Endothelial cell of umbilical vein (primary cell): Measurements from ENCODE around the gene TAS2R1. TPM values are rescaled to one million over a fixed set of nuclear protein-coding genes. Genes with fewer than 3 reads are reported as not detected.

Experiments used
- BruUV-seq: library from RNA; stranded (reverse); fragments of 400-500 nt; replicated peaks from 2 replicates; lab custom pipeline; 2021; lab: Mats Ljungman, UMichigan
- CTCF ChIA-PET: fragments of 300-600, 350-600 bp; sonication (Branson Sonifier 250); formaldehyde crosslinking; loops from one replicate; lab custom pipeline; 2021; ENCODE audit warnings: antibody characterized with exemption, inconsistent platforms; lab: Charles Lee
- POLR2A ChIA-PET: fragments of 300-600, 350-600 bp; sonication (Branson Sonifier 250); formaldehyde crosslinking; loops from one replicate; lab custom pipeline; 2021; ENCODE audit warnings: antibody characterized with exemption, inconsistent platforms; lab: Charles Lee
- DNase-seq: peaks from one replicate; pipeline ENCODE4 v3.0.0-alpha.2; 2011; ENCODE audit warnings: low read depth, low spot score
- FAIRE-seq: peaks from 2 replicates; lab custom pipeline; 2011; peaks lifted over from hg19 to GRCh38; lab: Jason Lieb, UNC
- H2AFZ ChIP-seq: 2 replicates; pipeline ENCODE4 v1.6.0; 2012; ENCODE audit warnings: low read depth, low read length, control low read depth, inconsistent platforms
- H3K27ac ChIP-seq: 2 replicates; pipeline ENCODE4 v1.5.1; 2011; ENCODE audit warnings: low read depth, mild to moderate bottlenecking, control low read depth, low read length, moderate library complexity; ENCODE audit not compliant: insufficient read depth
- H3K27me3 ChIP-seq, 2 experiments: 2 replicates each; pipeline versions ENCODE4 v1.6.0 to v1.6.1; 2011; ENCODE audit warnings: low read length in 2 of 2, mixed read lengths in 1 of 2; ENCODE audit not compliant: control insufficient read depth in 2 of 2, insufficient read depth in 2 of 2
- H3K36me3 ChIP-seq, 2 experiments: 2 replicates in 1 of 2; 3 replicates in 1 of 2; pipeline ENCODE4 v1.5.1; 2011; ENCODE audit warnings: low read length in 2 of 2, mild to moderate bottlenecking in 1 of 2, moderate library complexity in 1 of 2; ENCODE audit not compliant: control insufficient read depth in 2 of 2, insufficient read depth in 2 of 2; ENCODE audit errors: extremely low read depth in 1 of 2
- H3K4me1 ChIP-seq: 3 replicates; pipeline ENCODE4 v1.5.1; 2011; ENCODE audit warnings: mild to moderate bottlenecking, low read length; ENCODE audit not compliant: control insufficient read depth, insufficient read depth; ENCODE audit errors: extremely low read depth
- H3K4me2 ChIP-seq: 2 replicates; pipeline ENCODE4 v1.6.1; 2011; ENCODE audit warnings: low read length, control low read depth, mixed read lengths; ENCODE audit not compliant: insufficient read depth
- H3K4me3 ChIP-seq, 3 experiments: fragments of 200-600 bp in 1 of 3; sonication (generic), shearing (Covaris generic) in 1 of 3; replicated peaks in 1 of 3; 2 replicates each; pipeline ENCODE4 v1.5.1; 2011 to 2016; ENCODE audit warnings: control low read depth in 3 of 3, low read length in 3 of 3, mild to moderate bottlenecking in 2 of 3, inconsistent platforms in 1 of 3, low read depth in 1 of 3, moderate library complexity in 1 of 3; ENCODE audit not compliant: insufficient read depth in 1 of 3
- H3K79me2 ChIP-seq: 2 replicates; pipeline ENCODE4 v1.6.0; 2012; ENCODE audit warnings: low read length, inconsistent platforms; ENCODE audit not compliant: control insufficient read depth, insufficient read depth
- H3K9ac ChIP-seq: replicated peaks from 2 replicates; pipeline ENCODE3; 2011; ENCODE audit warnings: low read length, control low read depth; ENCODE audit not compliant: insufficient read depth; ENCODE audit errors: extremely low read depth
- H3K9me1 ChIP-seq: replicated peaks from 3 replicates; pipeline ENCODE4 v1.6.0; 2011; ENCODE audit warnings: mild to moderate bottlenecking, low read length; ENCODE audit not compliant: control insufficient read depth, insufficient read depth; ENCODE audit errors: extremely low read depth
- H3K9me3 ChIP-seq: replicated peaks from 2 replicates; pipeline ENCODE4 v1.5.1; 2012; ENCODE audit warnings: low read length, inconsistent platforms; ENCODE audit not compliant: control insufficient read depth, insufficient read depth
- H4K20me1 ChIP-seq: replicated peaks from 2 replicates; pipeline ENCODE3; 2011; ENCODE audit warnings: mild to moderate bottlenecking, low read length; ENCODE audit not compliant: control insufficient read depth, insufficient read depth; ENCODE audit errors: extremely low read depth
- CTCF ChIP-seq, 2 donors: IDR thresholded peaks; 1 replicate in 1 of 2; 2 replicates in 1 of 2; pipeline ENCODE4 v1.5.1; 2011; ENCODE audit warnings: low read length in 2 of 2, mild to moderate bottlenecking in 2 of 2, moderate library complexity in 2 of 2, control low read depth in 1 of 2, inconsistent platforms in 1 of 2, low read depth in 1 of 2; ENCODE audit not compliant: insufficient read depth in 1 of 2; ENCODE audit errors: extremely low read depth in 1 of 2
- GATA2 ChIP-seq: IDR thresholded peaks from 2 replicates; pipeline ENCODE4 v1.7.0; 2011; ENCODE audit warnings: low read depth, mild to moderate bottlenecking, moderate library complexity, mixed read lengths, low read length; ENCODE audit not compliant: insufficient read length, insufficient read depth
- JUN ChIP-seq: IDR thresholded peaks from 2 replicates; pipeline ENCODE4 v1.6.1; 2011; ENCODE audit warnings: borderline replicate concordance, low read depth; ENCODE audit not compliant: insufficient read length, insufficient read depth
- MAX ChIP-seq: IDR thresholded peaks from 2 replicates; pipeline ENCODE4 v1.6.1; 2011; ENCODE audit not compliant: insufficient read depth, insufficient read length
- MYC ChIP-seq: IDR thresholded peaks from one replicate; pipeline ENCODE4 v1.6.1; 2011; ENCODE audit warnings: mild to moderate bottlenecking, low read depth, low read length
- POLR2A ChIP-seq: IDR thresholded peaks from 2 replicates; pipeline ENCODE4 v1.6.1; 2012; ENCODE audit warnings: low read depth, mild to moderate bottlenecking, control low read depth, low read length
- POLR2AphosphoS5 ChIP-seq: IDR thresholded peaks from 2 replicates; pipeline ENCODE4 v1.6.1; 2012; ENCODE audit warnings: low read depth, mild to moderate bottlenecking, control low read depth, low read length, moderate library complexity; ENCODE audit not compliant: insufficient read depth
- dilution Hi-C: fragments of 300-500 bp; cut with MboI; formaldehyde crosslinking; loops from one replicate; pipeline ENCODE4 v1.15.0; 2019; ENCODE audit warnings: low sequenced_read_pairs; ENCODE audit not compliant: extremely low pct_ligation_motif_present
- intact Hi-C: fragments of 100-400 bp; cut with micrococcal nuclease; formaldehyde crosslinking; loops from one replicate; pipeline ENCODE4 v1.10.0; 2022
- polyA plus RNA-seq, 4 experiments: library from polyadenylated mRNA; depleted of rRNA in 3 of 4; stranded (reverse) in 3 of 4; unstranded in 1 of 4; fragments of >200 nt; gene quantifications; 2 replicates each; pipeline versions ENCODE4 v1.2.1 to v1.2.3, GENCODE V29; 2011 to 2012; ENCODE audit warnings: missing spikeins in 1 of 4
- total RNA-seq: library from RNA; stranded (reverse); gene quantifications from 2 replicates; pipeline ENCODE4 v1.2.3, GENCODE V29; 2021

Gene TAS2R1
- total and polyA plus RNA-seq, 2 donors (not counting 3 experiments of a cell fraction or from before 2014, with no cell fraction given): not detected

GRCh38 chr5:9610969-9611368 is 19.2 kb downstream of the TAS2R1 start:
- BruUV-seq: no TSS peak
- Histone ChIP-seq H3K27ac (no peak overlapping the region), H3K4me2 (no peak overlapping the region), H2AFZ (no peak overlapping the region), H3K9ac (no peak overlapping the region), H3K36me3 (no peaks in the 10 kb centered on the region), H3K27me3 (no peaks in the 10 kb centered on the region), H3K9me3 (no peaks in the 10 kb centered on the region), H4K20me1 (no peaks in the 10 kb centered on the region), H3K79me2 (no peaks in the 10 kb centered on the region), H3K9me1 (no peaks in the 10 kb centered on the region), H3K4me3 (no peak overlapping the region), H3K4me1 (no peaks in the 10 kb centered on the region)
- ChIA-PET POLR2A (no interaction called here), CTCF (no interaction called here)
- DNase-seq: no peak
- dilution Hi-C loops: no loop called here
- no peak for FAIRE-seq
- intact Hi-C loops: no loop called here
- TF ChIP-seq POLR2AphosphoS5: no peak
- TF ChIP-seq GATA2: no peak
- TF ChIP-seq POLR2A: no peak
- no peak for TF ChIP-seq MYC

- H3K4me3 ChIP-seq: no peak overlapping the region
- no peaks in the 10 kb centered on the region for H3K27me3 ChIP-seq
- ChIA-PET CTCF (no interaction called here), POLR2A (no interaction called here)
- H3K9me1 ChIP-seq: no peaks in the 10 kb centered on the region
- no TSS peak for BruUV-seq
- H3K4me1 ChIP-seq: no peaks in the 10 kb centered on the region
- no peaks in the 10 kb centered on the region for H3K79me2 ChIP-seq
- H3K27ac ChIP-seq: no peak overlapping the region
- FAIRE-seq: no peak
- H3K36me3 ChIP-seq: no peaks in the 10 kb centered on the region
- dilution Hi-C loops (no loop called here), intact Hi-C loops (no loop called here)
- H3K4me2 ChIP-seq: no peak overlapping the region
- no peaks in the 10 kb centered on the region for H4K20me1 ChIP-seq
- DNase-seq: no peak
- no peak for TF ChIP-seq MAX
- TF ChIP-seq CTCF (IDR thresholded peaks at IDR 0.05; ENCODE audit: extremely low read depth in 1 of 2, insufficient read depth in 1 of 2, low read depth in 1 of 2, low read length in 2 of 2): no peak
- TF ChIP-seq POLR2A: no peak
- no peak for TF ChIP-seq JUN
- H3K9me3 ChIP-seq: no peaks in the 10 kb centered on the region
- no peak overlapping the region for H2AFZ ChIP-seq
- H3K9ac ChIP-seq: no peak overlapping the region
These were observed 19.8 kb downstream of the TAS2R1 start for GRCh38 chr5:9610364-9610763.
